IPS DF 4.7 (cell line): ENCODE results near the gene NR0B2.
"Not testable (repeated sequence)": the region's sequence is repeated elsewhere in the genome, so short reads cannot be mapped to it uniquely, and the experiment has no call there.

Source experiments
- DNase-seq: peaks from one replicate; pipeline ENCODE4 v3.0.0-alpha.2; 2013; ENCODE audit warnings: low spot score; ENCODE audit errors: extremely low read depth

NR0B2 gene

GRCh38 chr1:26894263-26894662, 19.5 kb downstream of the NR0B2 start:
- DNase-seq = no peak

GRCh38 chr1:26890467-26890796, 23.3 kb downstream of the NR0B2 start:
- no peak for DNase-seq

- peak; percentile 51 for DNase-seq
Observed at GRCh38 chr1:26889551-26890466, 24.0 kb downstream of the NR0B2 start, which contains the start of gene GPN2. TSS of gene GPN2 (minus strand) at chr1:26890283. CDS start at chr1:26890096, 187 bp downstream.

GRCh38 chr1:26888231-26888630, 25.5 kb downstream of the NR0B2 start:
- DNase-seq = no peak

GRCh38 chr1:26887125-26887524, 26.6 kb downstream of the NR0B2 start:
- no peak for DNase-seq

- no peak for DNase-seq
Observed at GRCh38 chr1:26882696-26883463, 30.9 kb downstream of the NR0B2 start.

GRCh38 chr1:26881611-26882010, 32.2 kb downstream of the NR0B2 start:
- DNase-seq = not testable (repeated sequence)

- DNase-seq = no peak
Observed at GRCh38 chr1:26879793-26880192, 34.0 kb downstream of the NR0B2 start.

- DNase-seq = no peak
Observed at GRCh38 chr1:26877326-26877725, 36.4 kb downstream of the NR0B2 start.

GRCh38 chr1:26874896-26875295, 38.9 kb downstream of the NR0B2 start:
- DNase-seq = no peak

GRCh38 chr1:26873097-26873496, 40.7 kb downstream of the NR0B2 start:
- not testable (repeated sequence) for DNase-seq

- peak; percentile 80 for DNase-seq
Observed at GRCh38 chr1:26864610-26865480, 48.9 kb downstream of the NR0B2 start.

GRCh38 chr1:26863685-26864077, 50.1 kb downstream of the NR0B2 start:
- no peak for DNase-seq

- peak; percentile 72 for DNase-seq
Observed at GRCh38 chr1:26862781-26863684, 50.7 kb downstream of the NR0B2 start, which contains the start of gene SFN. TSS of gene SFN (plus strand) at chr1:26863149. CDS start at chr1:26863213, 64 bp downstream.

GRCh38 chr1:26861889-26862378, 51.8 kb downstream of the NR0B2 start:
- no peak for DNase-seq
